Esophagus muscularis mucosa (tissue), 4 donors: ENCODE data around the gene PPDPF.

ENCODE experiments used
- CTCF ChIP-seq, 3 experiments: fragments of 200-600 bp in 2 of 3; fragments of 450-650 bp in 1 of 3; sonication (generic) in 2 of 3; IDR thresholded peaks; one replicate each; pipeline ENCODE4 v1.5.1; 2017 to 2019; ENCODE audit warnings: antibody characterized with exemption in 3 of 3, mild to moderate bottlenecking in 2 of 3, moderate library complexity in 1 of 3
- EP300 ChIP-seq: sonication (generic); formaldehyde crosslinking; IDR thresholded peaks from one replicate; pipeline ENCODE4 v1.6.1; 2017; ENCODE audit warnings: antibody characterized with exemption
- POLR2A ChIP-seq: fragments of 450-650 bp; IDR thresholded peaks from one replicate; pipeline ENCODE4 v1.6.1; 2017; ENCODE audit warnings: antibody characterized with exemption, moderate library complexity, mild to moderate bottlenecking, low read depth
- POLR2AphosphoS5 ChIP-seq, 2 donors: sonication (generic); formaldehyde crosslinking; IDR thresholded peaks; one replicate each; pipeline ENCODE4 v1.6.1; 2017; ENCODE audit warnings: antibody characterized with exemption in 2 of 2

- TF ChIP-seq EP300 (no peak), POLR2A (no peak), CTCF (IDR thresholded peaks at IDR 0.05) (no peak), POLR2AphosphoS5 (IDR thresholded peaks at IDR 0.05) (no peak)
Measured at GRCh38 chr20:63560856-63561609, 40.5 kb downstream of the PPDPF start.
